ENCODE results near the gene GP1BA.
"Not testable (repeated sequence)": the region's sequence is repeated elsewhere in the genome, so short reads cannot be mapped to it uniquely, and the experiment has no call there.

Gene GP1BA

DNA sequence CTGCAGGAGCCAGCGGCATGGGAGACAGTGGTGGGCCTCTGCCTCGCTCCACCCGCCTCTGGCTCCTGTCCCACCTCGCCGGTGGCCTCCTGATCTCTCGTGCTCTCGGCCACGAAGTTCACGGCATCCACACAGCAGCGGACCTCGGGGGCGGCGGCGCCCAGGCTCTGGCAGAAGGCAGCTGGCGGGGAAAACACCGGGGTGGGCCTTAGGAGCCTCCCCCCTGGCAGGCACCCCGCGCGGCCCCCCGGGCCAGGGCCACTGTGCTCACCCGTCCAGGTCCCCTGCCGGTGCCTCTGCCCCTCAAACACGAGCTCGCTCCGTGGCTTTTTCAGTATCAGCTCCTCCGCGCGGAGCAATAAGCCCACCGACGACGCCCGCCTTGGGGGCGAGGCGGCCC lies 33.1 kb upstream of the GP1BA start:
- peaks cover 31% of the 10 kb centered on the region for H3K4me1 Mint-ChIP-seq
- no peaks in the 10 kb centered on the region for H3K27me3 Mint-ChIP-seq
- H3K4me3 Mint-ChIP-seq, result peak overlapping the region; percentile 74
- no peaks in the 10 kb centered on the region for H3K9me3 Mint-ChIP-seq
- no peak overlapping the region for H3K27ac Mint-ChIP-seq
- H3K36me3 Mint-ChIP-seq, result no peaks in the 10 kb centered on the region

- no peaks in the 10 kb centered on the region for H3K9me3 Mint-ChIP-seq
- peaks cover 31% of the 10 kb centered on the region for H3K4me1 Mint-ChIP-seq
- peak within 1 kb of the TSS; percentile 96 for H3K27ac Mint-ChIP-seq
- no peaks in the 10 kb centered on the region for H3K36me3 Mint-ChIP-seq
- peak within 1 kb of the TSS; percentile 94 for H3K4me3 Mint-ChIP-seq
- H3K27me3 Mint-ChIP-seq, result no peaks in the 10 kb centered on the region
These were observed 32.5 kb upstream of the GP1BA start, which contains the start of gene C17orf107 for GRCh38 chr17:4899341-4900230. Gene C17orf107 (plus strand): TSS chr17:4899536. CDS start chr17:4899763, 227 bp downstream.

DNA sequence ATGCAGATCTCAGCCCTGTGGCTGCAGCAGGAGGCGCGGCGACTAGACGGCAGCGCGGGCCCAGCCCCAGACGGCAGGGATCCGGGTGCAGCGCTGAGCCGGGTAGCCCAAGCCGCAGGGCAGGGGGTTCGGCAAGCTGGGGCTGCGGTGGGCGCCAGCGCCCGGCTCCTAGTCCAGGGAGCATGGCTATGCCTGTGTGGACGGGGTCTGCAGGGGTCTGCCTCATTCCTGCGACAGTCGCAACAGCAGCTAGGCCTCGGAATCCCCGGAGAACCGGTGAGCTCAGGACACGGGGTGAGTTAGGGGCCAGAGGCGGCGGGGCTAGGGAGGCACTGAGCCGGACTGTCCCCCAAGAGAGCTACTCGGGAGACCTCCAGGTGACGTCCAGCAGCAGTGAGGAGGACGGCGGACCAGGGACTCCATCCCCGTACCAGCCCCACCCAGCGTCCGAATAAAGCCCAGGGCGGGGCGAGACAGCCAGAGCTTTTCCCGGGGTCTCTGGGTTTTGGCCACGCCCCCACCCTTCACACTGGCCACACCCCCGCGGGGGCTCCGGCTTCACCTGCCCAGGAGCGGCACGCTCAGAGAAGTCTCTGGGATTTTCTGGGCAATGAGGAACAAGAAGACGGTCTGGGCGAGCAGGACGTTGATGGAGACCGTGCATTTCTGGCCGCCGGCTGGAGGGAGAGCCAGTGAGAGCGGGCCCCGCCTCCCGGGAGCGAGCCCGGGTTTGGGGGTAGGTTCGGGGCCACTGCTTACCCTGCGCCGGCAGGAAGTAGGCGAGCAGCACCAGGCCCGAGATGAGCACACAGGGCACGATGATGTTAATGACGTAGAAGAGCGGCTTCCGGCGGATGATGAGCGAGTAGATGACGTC lies 31.6 kb upstream of the GP1BA start:
- Mint-ChIP-seq H3K36me3 (no peaks in the 10 kb centered on the region), H3K9me3 (no peaks in the 10 kb centered on the region), H3K4me1 (peaks cover 31% of the 10 kb centered on the region), H3K27me3 (no peaks in the 10 kb centered on the region), H3K4me3 (peak overlapping the region; percentile 94), H3K27ac (peak overlapping the region; percentile 35)

DNA sequence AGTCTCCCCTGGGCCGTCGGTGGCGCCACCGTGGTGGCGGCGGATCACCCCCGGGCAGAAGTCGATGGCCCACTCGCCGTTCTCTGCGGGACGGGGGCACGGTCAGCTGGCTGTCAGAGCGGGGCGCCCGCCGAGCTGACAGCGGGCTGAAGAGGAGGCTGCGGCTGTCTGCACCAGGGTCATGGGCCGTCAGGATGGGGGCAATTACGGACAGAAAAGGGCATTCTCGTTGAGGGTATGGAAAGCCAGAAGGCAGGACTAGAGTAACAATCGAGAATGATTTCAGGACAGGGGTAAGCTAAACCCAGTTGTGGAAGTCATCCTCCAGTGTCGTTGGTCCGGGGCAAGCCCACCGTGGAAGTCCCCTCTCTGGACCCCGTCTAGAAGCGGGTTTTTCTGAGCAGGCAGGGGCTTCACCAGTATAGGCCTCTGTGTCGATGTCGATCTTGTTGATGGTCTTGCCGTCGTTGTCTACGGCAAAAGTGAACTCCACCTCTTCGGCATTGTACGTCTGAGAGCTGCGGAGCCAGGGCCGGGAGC lies 30.9 kb upstream of the GP1BA start:
- Mint-ChIP-seq H3K4me1 (peaks cover 31% of the 10 kb centered on the region), H3K27ac (peak overlapping the region; percentile 35), H3K36me3 (no peaks in the 10 kb centered on the region), H3K4me3 (peak overlapping the region; percentile 94), H3K27me3 (no peaks in the 10 kb centered on the region), H3K9me3 (no peaks in the 10 kb centered on the region)

- peak overlapping the region; percentile 19 for H3K4me3 Mint-ChIP-seq
- H3K4me1 Mint-ChIP-seq, result peaks cover 31% of the 10 kb centered on the region
- H3K36me3 Mint-ChIP-seq, result no peaks in the 10 kb centered on the region
These were observed 30.3 kb upstream of the GP1BA start for GRCh38 chr17:4901648-4902344.

GRCh38 chr17:4902540-4902939 lies 29.5 kb upstream of the GP1BA start:
- H3K4me1 Mint-ChIP-seq, result peaks cover 31% of the 10 kb centered on the region
- peak overlapping the region; percentile 41 for H3K4me3 Mint-ChIP-seq
- H3K36me3 Mint-ChIP-seq, result no peaks in the 10 kb centered on the region
- H3K9me3 Mint-ChIP-seq, result no peaks in the 10 kb centered on the region
- H3K27me3 Mint-ChIP-seq, result no peaks in the 10 kb centered on the region
- no peak overlapping the region for H3K27ac Mint-ChIP-seq

More at GRCh38 chr17:4901648-4902344, 30.3 kb upstream of the GP1BA start:
- Mint-ChIP-seq H3K27me3 (no peaks in the 10 kb centered on the region), H3K9me3 (no peaks in the 10 kb centered on the region), H3K27ac (no peak overlapping the region)

- no peaks in the 10 kb centered on the region for H3K36me3 Mint-ChIP-seq
- peaks cover 31% of the 10 kb centered on the region for H3K4me1 Mint-ChIP-seq
- no peaks in the 10 kb centered on the region for H3K9me3 Mint-ChIP-seq
- no peaks in the 10 kb centered on the region for H3K27me3 Mint-ChIP-seq
- H3K27ac Mint-ChIP-seq, result no peak within 1 kb of the TSS
- H3K4me3 Mint-ChIP-seq, result peak within 1 kb of the TSS; percentile 69
These were observed 28.8 kb upstream of the GP1BA start, which contains the start of gene CHRNE for GRCh38 chr17:4903051-4903818. Gene CHRNE (minus strand): TSS chr17:4903098. CDS start chr17:4903063, 35 bp downstream.

DNA sequence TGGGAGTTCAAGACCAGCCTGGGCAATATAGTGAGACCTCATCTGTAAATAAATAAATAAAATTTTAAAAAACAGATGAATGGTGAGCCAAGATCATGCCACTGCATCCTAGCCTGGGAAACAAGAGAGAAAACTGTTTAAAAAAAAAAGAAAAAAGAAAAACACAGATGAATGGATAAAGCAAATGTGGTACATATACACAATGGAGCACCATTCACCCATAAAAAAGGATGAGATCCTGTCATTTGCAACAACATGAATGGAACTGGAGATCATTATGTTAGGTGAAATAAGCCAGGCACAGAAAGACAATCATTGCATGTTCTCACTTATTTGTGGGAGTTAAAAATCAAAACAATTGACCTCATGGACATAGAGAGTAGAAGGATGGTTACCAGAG lies 25.4 kb upstream of the GP1BA start:
- H3K27me3 Mint-ChIP-seq, H3K9me3 Mint-ChIP-seq, H3K36me3 Mint-ChIP-seq, H3K27ac Mint-ChIP-seq, H3K4me3 Mint-ChIP-seq: not testable (repeated sequence)
- H3K4me1 Mint-ChIP-seq, result peaks cover 18% of the 10 kb centered on the region

- Mint-ChIP-seq H3K36me3 (no peaks in the 10 kb centered on the region), H3K4me3 (no peak overlapping the region), H3K4me1 (peaks cover 5% of the 10 kb centered on the region), H3K27me3 (no peaks in the 10 kb centered on the region), H3K9me3 (no peaks in the 10 kb centered on the region), H3K27ac (no peak overlapping the region)
These were observed 23.8 kb upstream of the GP1BA start for GRCh38 chr17:4908301-4908700.

DNA sequence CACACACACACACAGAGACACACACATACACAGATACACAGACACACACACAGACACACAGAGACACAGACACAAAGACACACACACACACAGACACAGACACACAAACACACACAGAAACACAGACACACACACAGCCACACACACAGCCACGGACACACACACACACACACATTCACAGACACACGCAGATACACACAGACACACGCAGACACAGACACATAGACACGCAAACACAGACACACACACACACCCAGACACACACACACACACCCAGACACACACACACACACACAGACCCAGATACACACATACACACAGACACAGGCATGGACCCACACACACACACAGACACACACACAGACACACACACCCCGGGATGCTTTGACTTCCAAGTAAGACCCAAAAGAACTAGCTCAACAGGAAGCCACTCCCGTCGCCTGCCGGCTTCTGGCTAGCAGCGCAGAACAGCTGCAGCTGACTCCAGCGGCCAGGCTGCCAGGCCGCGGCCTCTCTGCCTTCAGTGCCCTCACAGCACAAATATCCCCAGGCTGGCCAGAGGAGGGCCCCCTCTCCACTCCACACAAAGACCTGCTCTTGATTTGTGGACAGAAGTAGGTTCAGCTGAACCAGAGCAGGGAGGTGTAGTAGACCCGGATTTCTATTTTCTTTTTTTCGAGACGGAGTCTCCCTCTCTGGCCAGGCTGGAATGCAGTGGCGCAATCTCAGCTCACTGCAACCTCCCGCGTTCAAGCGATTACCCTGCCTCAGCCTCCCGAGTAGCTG lies 23.2 kb upstream of the GP1BA start:
- Mint-ChIP-seq H3K4me3 (no peak overlapping the region), H3K36me3 (no peaks in the 10 kb centered on the region), H3K27ac (no peak overlapping the region), H3K4me1 (no peaks in the 10 kb centered on the region), H3K27me3 (no peaks in the 10 kb centered on the region), H3K9me3 (no peaks in the 10 kb centered on the region)

GRCh38 chr17:4913994-4914393 lies 18.1 kb upstream of the GP1BA start:
- H3K4me1 Mint-ChIP-seq, result no peaks in the 10 kb centered on the region
- no peaks in the 10 kb centered on the region for H3K27me3 Mint-ChIP-seq
- H3K4me3 Mint-ChIP-seq, result no peak overlapping the region
- H3K36me3 Mint-ChIP-seq, result no peaks in the 10 kb centered on the region
- no peak overlapping the region for H3K27ac Mint-ChIP-seq
- H3K9me3 Mint-ChIP-seq, result no peaks in the 10 kb centered on the region

- not testable (repeated sequence) for H3K4me3 Mint-ChIP-seq, H3K9me3 Mint-ChIP-seq, H3K36me3 Mint-ChIP-seq, H3K27ac Mint-ChIP-seq, H3K4me1 Mint-ChIP-seq, H3K27me3 Mint-ChIP-seq
These were observed 17.5 kb upstream of the GP1BA start for GRCh38 chr17:4914551-4914950.

- Mint-ChIP-seq H3K36me3 (no peaks in the 10 kb centered on the region), H3K27me3 (no peaks in the 10 kb centered on the region), H3K27ac (no peak overlapping the region), H3K4me3 (no peak overlapping the region), H3K4me1 (no peaks in the 10 kb centered on the region), H3K9me3 (no peaks in the 10 kb centered on the region)
These were observed 12.5 kb upstream of the GP1BA start for GRCh38 chr17:4919511-4920047.
